ENCODE measurements around the gene MED16.

MED16 gene

DNA sequence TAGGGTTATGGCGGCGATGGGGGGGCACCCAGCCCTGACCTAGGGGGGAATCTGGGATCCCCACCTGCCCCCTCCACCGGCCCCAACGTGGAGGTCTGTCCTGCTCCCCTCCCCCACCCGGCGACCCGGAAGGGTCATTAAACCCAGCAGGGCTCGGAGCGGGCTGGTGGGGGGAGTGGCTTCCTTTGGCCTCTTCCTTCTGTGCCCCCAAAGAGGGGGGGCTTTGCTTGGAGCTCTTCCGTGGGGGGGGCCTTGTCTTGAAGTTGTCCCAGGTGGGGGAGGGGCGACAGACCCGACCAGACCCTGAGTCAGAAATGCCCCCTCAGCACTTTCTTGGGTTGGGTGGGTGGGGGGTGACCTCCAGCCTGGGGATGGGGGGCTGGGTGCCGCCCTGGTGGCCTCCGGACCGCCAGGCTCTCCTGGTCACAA is 34.4 kb upstream of the MED16 start:
- TF ChIP-seq, protein P1, sequence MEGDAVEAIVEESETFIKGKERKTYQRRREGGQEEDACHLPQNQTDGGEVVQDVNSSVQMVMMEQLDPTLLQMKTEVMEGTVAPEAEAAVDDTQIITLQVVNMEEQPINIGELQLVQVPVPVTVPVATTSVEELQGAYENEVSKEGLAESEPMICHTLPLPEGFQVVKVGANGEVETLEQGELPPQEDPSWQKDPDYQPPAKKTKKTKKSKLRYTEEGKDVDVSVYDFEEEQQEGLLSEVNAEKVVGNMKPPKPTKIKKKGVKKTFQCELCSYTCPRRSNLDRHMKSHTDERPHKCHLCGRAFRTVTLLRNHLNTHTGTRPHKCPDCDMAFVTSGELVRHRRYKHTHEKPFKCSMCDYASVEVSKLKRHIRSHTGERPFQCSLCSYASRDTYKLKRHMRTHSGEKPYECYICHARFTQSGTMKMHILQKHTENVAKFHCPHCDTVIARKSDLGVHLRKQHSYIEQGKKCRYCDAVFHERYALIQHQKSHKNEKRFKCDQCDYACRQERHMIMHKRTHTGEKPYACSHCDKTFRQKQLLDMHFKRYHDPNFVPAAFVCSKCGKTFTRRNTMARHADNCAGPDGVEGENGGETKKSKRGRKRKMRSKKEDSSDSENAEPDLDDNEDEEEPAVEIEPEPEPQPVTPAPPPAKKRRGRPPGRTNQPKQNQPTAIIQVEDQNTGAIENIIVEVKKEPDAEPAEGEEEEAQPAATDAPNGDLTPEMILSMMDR (IDR thresholded peaks at IDR 0.05; ENCODE audit: insufficient read depth, low read depth, low read length, missing control alignments), result no peak
- peak overlapping the region; percentile 76 for H3K4me3 ChIP-seq (ENCODE audit: low read length)
- DNase-seq (ENCODE audit: low read depth), result no peak

GRCh38 chr19:926589-927350 is 33.8 kb upstream of the MED16 start:
- peak; percentile 42 for DNase-seq (ENCODE audit: low read depth)
- TF ChIP-seq, protein P1 (IDR thresholded peaks at IDR 0.05; ENCODE audit: insufficient read depth, low read depth, low read length, missing control alignments), result no peak
- peak overlapping the region; percentile 76 for H3K4me3 ChIP-seq (ENCODE audit: low read length)

- no peak for DNase-seq (ENCODE audit: low read depth)
- peak overlapping the region; percentile 76 for H3K4me3 ChIP-seq (ENCODE audit: low read length)
- TF ChIP-seq, protein P1 (IDR thresholded peaks at IDR 0.05; ENCODE audit: insufficient read depth, low read depth, low read length, missing control alignments), result no peak
Observed at GRCh38 chr19:926323-926588, 33.3 kb upstream of the MED16 start.

- TF ChIP-seq, protein P1 (IDR thresholded peaks at IDR 0.05; ENCODE audit: insufficient read depth, low read depth, low read length, missing control alignments), result no peak
- DNase-seq (ENCODE audit: low read depth), result peak; percentile 79
- peak within 1 kb of the TSS; percentile 76 for H3K4me3 ChIP-seq (ENCODE audit: low read length)
Observed at GRCh38 chr19:925526-926322, 32.7 kb upstream of the MED16 start, which contains the start of gene ARID3A. Gene ARID3A (plus strand): TSS chr19:926035. CDS start chr19:929529, 3,494 bp downstream.

GRCh38 chr19:925087-925525 is 32.1 kb upstream of the MED16 start:
- peak; percentile 67 for DNase-seq (ENCODE audit: low read depth)
- TF ChIP-seq, protein P1 (IDR thresholded peaks at IDR 0.05; ENCODE audit: insufficient read depth, low read depth, low read length, missing control alignments), result no peak
- peak overlapping the region; percentile 76 for H3K4me3 ChIP-seq (ENCODE audit: low read length)

DNA sequence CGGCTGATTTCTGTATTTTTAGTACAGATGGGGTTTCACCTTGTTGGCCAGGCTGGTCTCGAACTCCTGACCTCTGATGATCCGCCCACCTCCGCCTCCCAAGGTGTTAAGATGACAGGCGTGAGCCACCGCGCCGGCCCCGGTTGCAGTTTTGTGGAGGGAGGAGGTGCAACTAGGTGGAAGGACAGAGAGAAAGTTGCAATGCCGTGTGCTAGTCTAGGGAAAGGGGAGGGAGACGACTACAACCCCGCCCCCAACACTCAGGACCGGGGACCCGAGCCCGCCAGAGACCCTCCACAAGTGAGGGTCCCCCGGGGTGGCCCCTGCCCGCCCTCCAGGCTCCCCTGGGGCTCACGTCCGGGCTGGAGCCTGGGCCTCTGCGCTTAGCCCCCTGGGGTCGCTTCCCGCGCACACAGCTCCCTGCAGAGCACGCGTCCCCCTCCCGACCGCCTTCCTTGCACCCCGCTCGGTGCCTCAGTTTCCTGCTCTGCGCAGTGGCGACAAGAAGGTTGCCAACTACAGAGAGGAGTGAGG is 31.6 kb upstream of the MED16 start:
- peak overlapping the region; percentile 76 for H3K4me3 ChIP-seq (ENCODE audit: low read length)
- TF ChIP-seq, protein P1 (IDR thresholded peaks at IDR 0.05; ENCODE audit: insufficient read depth, low read depth, low read length, missing control alignments), result no peak
- no peak for DNase-seq (ENCODE audit: low read depth)

Measured in epithelial cell of esophagus (primary cell).